A549 (cell line): Measurements from ENCODE around the gene AQR. TPM values are rescaled to one million over a fixed set of nuclear protein-coding genes. Genes with fewer than 3 reads are reported as not detected.
"Not testable (repeated sequence)": the region's sequence is repeated elsewhere in the genome, so short reads cannot be mapped to it uniquely, and the experiment has no call there.

ENCODE experiments used
- ATAC-seq, 2 experiments: fragments of 200-7000 bp in 1 of 2; fragments of >200 bp in 1 of 2; cut with Nextera tagmentation in 1 of 2; cut with Tn5 transposase in 1 of 2; 3 replicates each; pipeline versions ENCODE4 v1.8.0 to v1.9.1; 2018 to 2020; ENCODE audit warnings: mild to moderate bottlenecking in 1 of 2, moderate library complexity in 1 of 2
- CTCF ChIA-PET: fragments of 300-600 bp; sonication (Branson Sonifier 250); formaldehyde crosslinking; extraction: SDS; loops from one replicate; lab custom pipeline; 2021; ENCODE audit warnings: antibody characterized with exemption, inconsistent platforms; lab: Yijun Ruan, JAX
- POLR2A ChIA-PET: fragments of 350-600 bp; formaldehyde crosslinking; extraction: SDS; loops from one replicate; lab custom pipeline; 2021; ENCODE audit warnings: antibody characterized with exemption, inconsistent platforms; lab: Yijun Ruan, JAX
- DNase-seq, 2 experiments: peaks; one replicate each; pipeline versions ENCODE4 v3.0.0 to v3.0.0-alpha.2; 2011 to 2016; ENCODE audit warnings: low read depth in 1 of 2, low spot score in 1 of 2
- FAIRE-seq: peaks from 2 replicates; lab custom pipeline; 2011; peaks lifted over from hg19 to GRCh38; lab: Jason Lieb, UNC
- H3K27ac ChIP-seq, 2 experiments: fragments of >200 bp; sonication (Bioruptor Twin); formaldehyde crosslinking; 3 replicates each; pipeline ENCODE4 v1.5.1; 2016 to 2017
- H3K4me1 ChIP-seq: fragments of >200 bp; sonication (Bioruptor Twin); formaldehyde crosslinking; 3 replicates; pipeline ENCODE4 v1.6.1; 2016
- H3K4me2 ChIP-seq: fragments of >200 bp; sonication (Bioruptor Twin); formaldehyde crosslinking; 3 replicates; pipeline ENCODE4 v1.6.1; 2016
- H3K4me3 ChIP-seq: fragments of >200 bp; sonication (Bioruptor Twin); formaldehyde crosslinking; 3 replicates; pipeline ENCODE4 v1.5.1; 2016
- H3K9me3 ChIP-seq: fragments of >200 bp; sonication (Bioruptor Twin); formaldehyde crosslinking; 3 replicates; pipeline ENCODE4 v1.6.1; 2016
- CBX2 ChIP-seq: fragments of 200-600 bp; sonication (generic); IDR thresholded peaks from 2 replicates; pipeline ENCODE4 v1.6.1; 2016; ENCODE audit warnings: low read depth, mild to moderate bottlenecking, borderline replicate concordance
- CHD2 ChIP-seq: fragments of 150-350 bp; IDR thresholded peaks from 2 replicates; pipeline ENCODE4 v1.6.1; 2014; ENCODE audit warnings: low read length; ENCODE audit not compliant: partially characterized antibody
- EHF ChIP-seq: fragments of 250-450 bp; sonication (Bioruptor Pico); IDR thresholded peaks from 2 replicates; pipeline ENCODE4 v1.5.0; 2020; ENCODE audit warnings: mild to moderate bottlenecking
- EHMT2 ChIP-seq: fragments of 200-600 bp; sonication (generic); IDR thresholded peaks from 2 replicates; pipeline ENCODE4 v1.6.1; 2016; ENCODE audit warnings: antibody characterized with exemption, low read depth, mild to moderate bottlenecking, moderate library complexity
- ESRRA ChIP-seq: fragments of 150-350 bp; IDR thresholded peaks from 2 replicates; pipeline ENCODE4 v1.6.1; 2014; ENCODE audit warnings: mild to moderate bottlenecking, low read length, borderline replicate concordance
- FOSB ChIP-seq: fragments of 250-450 bp; sonication (Bioruptor Pico); IDR thresholded peaks from 2 replicates; pipeline ENCODE4 v1.5.0; 2020; ENCODE audit warnings: mild to moderate bottlenecking, moderate library complexity
- FOXS1 ChIP-seq: fragments of 250-450 bp; sonication (Bioruptor Pico); IDR thresholded peaks from 2 replicates; pipeline ENCODE4 v1.5.0; 2020; ENCODE audit warnings: mild to moderate bottlenecking, moderate library complexity
- GATA3 ChIP-seq: IDR thresholded peaks from 2 replicates; pipeline ENCODE4 v1.6.1; 2012; ENCODE audit warnings: borderline replicate concordance
- HOXB13 ChIP-seq: fragments of 250-450 bp; sonication (Bioruptor Pico); IDR thresholded peaks from 2 replicates; pipeline ENCODE4 v1.5.0; 2020; ENCODE audit warnings: low read depth, mild to moderate bottlenecking, moderate library complexity
- JUN ChIP-seq, 2 experiments: fragments of >200 bp; sonication (Bioruptor Twin); formaldehyde crosslinking; IDR thresholded peaks; 2 replicates in 1 of 2; 3 replicates in 1 of 2; pipeline ENCODE4 v1.6.1; 2016 to 2017
- JUNB ChIP-seq: fragments of >200 bp; sonication (Bioruptor Twin); formaldehyde crosslinking; IDR thresholded peaks from 2 replicates; pipeline ENCODE4 v1.6.1; 2016
- KDM1A ChIP-seq: fragments of 200-600 bp; sonication (generic); IDR thresholded peaks from 2 replicates; pipeline ENCODE4 v1.6.1; 2016; ENCODE audit warnings: low read depth, mild to moderate bottlenecking
- NFE2L2 ChIP-seq: fragments of 150-350 bp; conservative IDR thresholded peaks from 2 replicates; pipeline ENCODE4 v1.6.1; 2014; ENCODE audit warnings: low read length
- NPAS2 ChIP-seq: fragments of 250-450 bp; sonication (Bioruptor Pico); IDR thresholded peaks from 2 replicates; pipeline ENCODE4 v1.8.0; 2022; ENCODE audit warnings: mild to moderate bottlenecking, moderate library complexity, borderline replicate concordance
- RCOR1 ChIP-seq: fragments of 150-350 bp; IDR thresholded peaks from 2 replicates; pipeline ENCODE4 v1.6.1; 2014; ENCODE audit warnings: antibody characterized with exemption, low read length, low read depth
- SREBF2 ChIP-seq: fragments of 450-650 bp; IDR thresholded peaks from 2 replicates; pipeline ENCODE4 v1.6.1; 2014; ENCODE audit warnings: mild to moderate bottlenecking, moderate library complexity
- TP53 ChIP-seq: fragments of 250-450 bp; sonication (Bioruptor Pico); IDR thresholded peaks from 2 replicates; pipeline ENCODE4 v1.5.0; 2021; ENCODE audit warnings: mild to moderate bottlenecking, moderate library complexity
- ZC3H11A ChIP-seq: fragments of 450-650 bp; IDR thresholded peaks from 2 replicates; pipeline ENCODE4 v1.6.1; 2014; ENCODE audit warnings: antibody characterized with exemption, mild to moderate bottlenecking
- ZNF302 ChIP-seq: fragments of 250-450 bp; sonication (Bioruptor Pico); IDR thresholded peaks from 2 replicates; pipeline ENCODE4 v1.9.0; 2021; ENCODE audit warnings: inconsistent platforms, mild to moderate bottlenecking, moderate library complexity
- WGBS: methylation state at CpG from one replicate; pipeline ENCODE4 v1.1.6; 2017; ENCODE audit errors: missing lambda C conversion rate; 5-methylcytosine and 5-hydroxymethylcytosine counted together
- polyA plus RNA-seq, 4 experiments: library from polyadenylated mRNA; depleted of rRNA in 3 of 4; stranded (reverse); fragments of >200 nt; fragmentation: RNase III in 1 of 4; extraction: RNeasy Plus Mini Kit Qiagen cat#74134 plus additional on column Dnase treatment in 1 of 4; gene quantifications; 2 replicates in 3 of 4; 3 replicates in 1 of 4; pipeline ENCODE4 v1.2.3, GENCODE V29; 2011 to 2017
- TF ChIP-seq, protein P1 (sequence below): fragments of 250-450 bp; sonication (Bioruptor Pico); IDR thresholded peaks from 2 replicates; pipeline ENCODE4 v1.5.0; 2021; ENCODE audit warnings: mild to moderate bottlenecking, moderate library complexity, borderline replicate concordance
- TF ChIP-seq, protein P2 (sequence below): IDR thresholded peaks from 2 replicates; pipeline ENCODE4 v1.6.1; 2012; ENCODE audit warnings: low read depth, borderline replicate concordance
- TF ChIP-seq, protein P3 (sequence below): IDR thresholded peaks from 2 replicates; pipeline ENCODE4 v1.6.1; 2012

AQR gene
- polyA plus RNA-seq, 2 of the 4 experiments (the other 2 are of a cell fraction), result 22.3 to 58.5 TPM

DNA sequence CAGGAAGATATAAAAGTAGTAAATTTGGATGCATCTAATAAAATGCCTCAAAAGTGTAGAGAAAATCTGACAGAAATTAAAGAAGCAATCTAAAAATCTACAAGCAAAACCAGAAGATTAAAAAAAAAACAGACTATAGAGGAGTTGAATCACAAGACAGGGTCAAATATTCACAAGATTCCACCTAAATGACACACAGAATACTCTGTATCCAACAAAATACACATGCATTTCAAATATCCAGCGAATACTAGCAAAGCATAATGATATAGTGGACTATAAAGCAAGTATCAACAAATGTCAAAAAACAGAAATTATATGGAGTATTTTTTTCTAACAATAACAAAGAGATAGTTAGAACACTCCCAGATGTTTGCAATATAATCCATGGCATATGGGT, 153.7 kb downstream of the AQR start:
- POLR2A ChIA-PET, result no interaction called here
- peaks cover 28% of the 10 kb centered on the region for H3K4me1 ChIP-seq
- H3K4me3 ChIP-seq, result no peak overlapping the region
- DNase-seq, result no peak
- FAIRE-seq, result peak; percentile 13
- H3K9me3 ChIP-seq, result no peaks in the 10 kb centered on the region
- no peak overlapping the region for H3K4me2 ChIP-seq
- TF ChIP-seq HOXB13 (CRISPR knock-in tag), result no peak
- no peak for TF ChIP-seq NPAS2
- TF ChIP-seq KDM1A, result no peak
- TF ChIP-seq EHMT2, result no peak
- no peak for TF ChIP-seq JUNB
- TF ChIP-seq ZC3H11A, result no peak
- no peak for TF ChIP-seq TP53 (CRISPR knock-in tag)
- no peak for TF ChIP-seq SREBF2
- no peak for TF ChIP-seq EHF (CRISPR knock-in tag)
- no peak for TF ChIP-seq FOSB (CRISPR knock-in tag)
- TF ChIP-seq, protein P1, sequence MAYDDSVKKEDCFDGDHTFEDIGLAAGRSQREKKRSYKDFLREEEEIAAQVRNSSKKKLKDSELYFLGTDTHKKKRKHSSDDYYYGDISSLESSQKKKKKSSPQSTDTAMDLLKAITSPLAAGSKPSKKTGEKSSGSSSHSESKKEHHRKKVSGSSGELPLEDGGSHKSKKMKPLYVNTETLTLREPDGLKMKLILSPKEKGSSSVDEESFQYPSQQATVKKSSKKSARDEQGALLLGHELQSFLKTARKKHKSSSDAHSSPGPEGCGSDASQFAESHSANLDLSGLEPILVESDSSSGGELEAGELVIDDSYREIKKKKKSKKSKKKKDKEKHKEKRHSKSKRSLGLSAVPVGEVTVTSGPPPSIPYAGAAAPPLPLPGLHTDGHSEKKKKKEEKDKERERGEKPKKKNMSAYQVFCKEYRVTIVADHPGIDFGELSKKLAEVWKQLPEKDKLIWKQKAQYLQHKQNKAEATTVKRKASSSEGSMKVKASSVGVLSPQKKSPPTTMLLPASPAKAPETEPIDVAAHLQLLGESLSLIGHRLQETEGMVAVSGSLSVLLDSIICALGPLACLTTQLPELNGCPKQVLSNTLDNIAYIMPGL, result no peak
- TF ChIP-seq GATA3, result no peak
- TF ChIP-seq RCOR1, result no peak
- TF ChIP-seq, protein P2, sequence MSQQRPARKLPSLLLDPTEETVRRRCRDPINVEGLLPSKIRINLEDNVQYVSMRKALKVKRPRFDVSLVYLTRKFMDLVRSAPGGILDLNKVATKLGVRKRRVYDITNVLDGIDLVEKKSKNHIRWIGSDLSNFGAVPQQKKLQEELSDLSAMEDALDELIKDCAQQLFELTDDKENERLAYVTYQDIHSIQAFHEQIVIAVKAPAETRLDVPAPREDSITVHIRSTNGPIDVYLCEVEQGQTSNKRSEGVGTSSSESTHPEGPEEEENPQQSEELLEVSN, result no peak
- TF ChIP-seq, protein P3, sequence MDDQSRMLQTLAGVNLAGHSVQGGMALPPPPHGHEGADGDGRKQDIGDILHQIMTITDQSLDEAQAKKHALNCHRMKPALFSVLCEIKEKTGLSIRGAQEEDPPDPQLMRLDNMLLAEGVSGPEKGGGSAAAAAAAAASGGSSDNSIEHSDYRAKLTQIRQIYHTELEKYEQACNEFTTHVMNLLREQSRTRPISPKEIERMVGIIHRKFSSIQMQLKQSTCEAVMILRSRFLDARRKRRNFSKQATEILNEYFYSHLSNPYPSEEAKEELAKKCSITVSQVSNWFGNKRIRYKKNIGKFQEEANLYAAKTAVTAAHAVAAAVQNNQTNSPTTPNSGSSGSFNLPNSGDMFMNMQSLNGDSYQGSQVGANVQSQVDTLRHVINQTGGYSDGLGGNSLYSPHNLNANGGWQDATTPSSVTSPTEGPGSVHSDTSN, result no peak
- no peak for ATAC-seq
- 6% methylated on average over 1 of the region's 1 CpG for WGBS
- CTCF ChIA-PET, result interaction anchor here (0.8 to 1.8 kb wide), 2 partner anchors 19 to 108 kb away, joined by 3 to 5 read pairs; no protein-coding TSS in a partner anchor
- no peak overlapping the region for H3K27ac ChIP-seq

DNA sequence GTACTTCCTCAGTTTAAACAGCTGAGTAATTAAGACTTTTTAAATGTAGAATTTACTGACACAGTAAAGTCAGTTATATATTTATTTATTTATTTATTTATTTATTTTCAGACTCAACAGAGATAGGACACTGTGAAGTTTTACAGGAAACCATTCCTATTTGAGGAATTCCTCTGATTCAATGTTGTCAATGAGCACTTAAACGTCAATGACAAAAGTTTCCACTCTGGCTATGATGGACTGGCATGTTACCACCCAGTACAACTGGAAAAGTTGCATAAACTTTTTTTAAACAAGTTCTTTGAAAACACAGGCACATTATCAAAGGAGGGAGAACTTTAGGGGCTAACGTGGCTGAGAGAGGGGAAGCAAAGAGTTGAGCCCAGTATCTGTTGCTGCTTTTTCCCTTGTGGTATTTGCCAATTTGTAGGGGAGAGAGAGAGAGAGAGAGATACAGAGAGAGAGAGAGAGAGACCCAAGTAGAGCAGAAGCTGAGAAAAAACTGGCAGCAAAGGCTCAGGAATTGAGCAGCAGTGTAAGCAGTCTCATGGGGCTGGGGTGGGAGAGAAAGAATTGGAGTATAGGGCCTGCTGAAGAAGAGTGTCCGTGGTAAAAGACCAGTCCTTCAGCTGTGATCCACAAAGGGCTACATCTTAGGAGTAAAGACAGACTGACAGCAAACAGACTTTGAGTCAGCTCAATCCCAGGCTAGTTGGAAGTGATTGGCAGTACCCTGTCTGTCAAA, 155.9 kb downstream of the AQR start:
- FAIRE-seq (no peak), ATAC-seq (no peak), DNase-seq (no peak)
- Histone ChIP-seq H3K27ac (peak overlapping the region in 1 of 2 experiments; percentile 49; a peak in 3 of 6 replicates), H3K4me1 (peaks cover 38% of the 10 kb centered on the region), H3K4me3 (no peak overlapping the region), H3K9me3 (no peaks in the 10 kb centered on the region), H3K4me2 (no peak overlapping the region; the same call in 2 of the 3 replicates)
- WGBS, result 38% methylated on average over 3 of the region's 3 CpGs
- no peak for TF ChIP-seq CBX2
- no peak for TF ChIP-seq NFE2L2
- no peak for TF ChIP-seq FOXS1 (CRISPR knock-in tag)
- no peak for TF ChIP-seq JUN (IDR thresholded peaks at IDR 0.05)
- no peak for TF ChIP-seq KDM1A
- no peak for TF ChIP-seq ZNF302 (CRISPR knock-in tag)
- TF ChIP-seq HOXB13 (CRISPR knock-in tag), result no peak
- TF ChIP-seq ESRRA, result no peak
- TF ChIP-seq CHD2, result no peak
- ChIA-PET CTCF (interaction anchor here (0.8 to 1.7 kb wide), 3 partner anchors 18 to 26 kb away, joined by 3 to 5 read pairs (median 4); no protein-coding TSS in a partner anchor), POLR2A (interaction anchor here (0.6 kb wide), 1 partner anchor 18 kb away, joined by 4 read pairs; the partner anchor contains the start of gene ACTC1)

DNA sequence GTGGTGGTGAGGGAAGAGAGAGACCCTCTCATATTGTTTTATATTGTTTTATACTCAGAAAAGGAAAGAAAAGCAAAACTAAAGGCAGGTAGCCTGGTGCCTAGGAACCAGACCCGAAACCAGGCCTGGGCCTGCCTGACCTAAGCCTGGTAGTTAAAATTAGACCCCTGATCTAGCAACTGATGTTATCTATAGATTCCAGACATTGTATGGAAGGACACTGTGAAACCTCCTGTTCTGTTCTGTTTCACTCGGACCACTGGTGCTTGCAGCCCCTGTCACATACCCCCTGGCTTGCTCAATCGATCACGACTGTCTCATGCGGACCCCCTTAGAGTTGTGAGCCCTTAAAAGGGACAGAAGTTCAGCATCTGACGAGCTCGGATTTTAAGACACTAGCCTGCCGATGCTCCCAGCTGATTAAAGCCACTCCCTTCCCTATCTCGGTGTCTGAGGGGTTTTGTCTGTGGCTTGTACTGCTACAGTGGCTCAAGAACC, 156.6 kb downstream of the AQR start:
- FAIRE-seq, H3K4me3 ChIP-seq, ATAC-seq, H3K9me3 ChIP-seq, DNase-seq, POLR2A ChIA-PET, H3K4me2 ChIP-seq: not testable (repeated sequence)
- WGBS, result 66% methylated on average over 9 of the region's 9 CpGs
- H3K4me1 ChIP-seq, result peaks cover 38% of the 10 kb centered on the region
- CTCF ChIA-PET, result interaction anchor here (0.8 to 1.7 kb wide), 5 partner anchors 18 to 192 kb away, joined by 3 to 5 read pairs (median 4); no protein-coding TSS in a partner anchor
- H3K27ac ChIP-seq, result peak overlapping the region in 1 of 2 experiments; percentile 56; a peak in 2 of 6 replicates
